Ishikawa (cell line): ENCODE measurements around the gene GRIK4.

Experiments
- CEBPB ChIP-seq: IDR thresholded peaks from 2 replicates; pipeline ENCODE4 v1.6.1; 2012
- CREB1 ChIP-seq: IDR thresholded peaks from 2 replicates; pipeline ENCODE4 v1.6.1; 2012; ENCODE audit warnings: low read depth
- EGR1 ChIP-seq: IDR thresholded peaks from 2 replicates; pipeline ENCODE4 v1.6.1; 2012
- EP300 ChIP-seq: IDR thresholded peaks from 2 replicates; pipeline ENCODE4 v1.6.1; 2012; ENCODE audit warnings: borderline replicate concordance
- FOXM1 ChIP-seq: IDR thresholded peaks from 2 replicates; pipeline ENCODE4 v1.6.1; 2012; ENCODE audit warnings: low read depth, borderline replicate concordance
- NFIC ChIP-seq: IDR thresholded peaks from 2 replicates; pipeline ENCODE4 v1.6.1; 2012
- RAD21 ChIP-seq: IDR thresholded peaks from 2 replicates; pipeline ENCODE4 v1.6.1; 2012; ENCODE audit warnings: low read depth
- TAF1 ChIP-seq: IDR thresholded peaks from 2 replicates; pipeline ENCODE4 v1.6.1; 2012; ENCODE audit warnings: low read depth, mild to moderate bottlenecking
- TCF12 ChIP-seq: IDR thresholded peaks from 2 replicates; pipeline ENCODE4 v1.6.1; 2012; ENCODE audit warnings: low read depth
- TEAD4 ChIP-seq: IDR thresholded peaks from 2 replicates; pipeline ENCODE4 v1.6.1; 2012
- YY1 ChIP-seq: IDR thresholded peaks from 2 replicates; pipeline ENCODE4 v1.6.1; 2012; ENCODE audit warnings: low read depth
- ZBTB7A ChIP-seq: IDR thresholded peaks from 2 replicates; pipeline ENCODE4 v1.6.1; 2012; ENCODE audit warnings: low read depth
- TF ChIP-seq, protein P1 (sequence below): IDR thresholded peaks from 2 replicates; pipeline ENCODE4 v1.6.1; 2012
- TF ChIP-seq, protein P2 (sequence below): IDR thresholded peaks from 2 replicates; pipeline ENCODE4 v1.6.1; 2012
- TF ChIP-seq, protein P3 (sequence below): IDR thresholded peaks from 2 replicates; pipeline ENCODE4 v1.6.1; 2012; ENCODE audit warnings: low read depth, mild to moderate bottlenecking

Gene GRIK4

DNA sequence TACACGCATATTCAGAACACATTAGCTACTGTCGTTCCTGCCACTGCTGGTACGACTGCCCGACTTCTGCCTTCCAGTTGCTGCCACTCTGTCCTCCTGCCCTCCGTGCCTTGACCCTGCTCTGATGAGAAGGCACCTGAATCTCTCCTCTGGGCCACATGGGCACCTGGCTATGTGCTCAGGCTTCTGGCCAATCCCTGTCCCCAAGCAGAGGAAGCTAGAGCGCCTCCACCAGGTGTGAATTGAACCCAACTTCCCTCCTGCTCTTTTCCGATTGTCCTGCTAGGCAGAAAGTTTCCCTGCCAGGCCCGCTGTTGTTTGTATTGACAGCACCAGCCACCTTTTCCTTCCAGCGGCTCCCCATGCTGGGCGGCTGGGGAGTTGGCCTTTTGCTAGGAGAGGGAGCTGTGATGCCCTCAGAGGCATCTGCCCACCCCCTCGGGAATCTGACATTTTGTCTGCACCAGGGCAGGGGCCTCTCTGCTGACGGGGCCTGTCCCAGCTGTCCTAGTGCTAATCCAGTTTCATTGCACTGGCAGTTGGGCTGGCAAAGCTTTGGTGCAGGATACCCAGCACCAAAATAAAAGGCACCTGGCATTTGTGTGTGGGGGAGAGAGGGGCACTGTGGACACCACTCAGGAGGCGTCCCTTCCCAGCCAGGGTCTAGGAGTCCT lies 118.0 kb downstream of the GRIK4 start:
- TF ChIP-seq, protein P1, sequence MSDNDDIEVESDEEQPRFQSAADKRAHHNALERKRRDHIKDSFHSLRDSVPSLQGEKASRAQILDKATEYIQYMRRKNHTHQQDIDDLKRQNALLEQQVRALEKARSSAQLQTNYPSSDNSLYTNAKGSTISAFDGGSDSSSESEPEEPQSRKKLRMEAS: no peak
- TF ChIP-seq TAF1: no peak
- TF ChIP-seq, protein P2, sequence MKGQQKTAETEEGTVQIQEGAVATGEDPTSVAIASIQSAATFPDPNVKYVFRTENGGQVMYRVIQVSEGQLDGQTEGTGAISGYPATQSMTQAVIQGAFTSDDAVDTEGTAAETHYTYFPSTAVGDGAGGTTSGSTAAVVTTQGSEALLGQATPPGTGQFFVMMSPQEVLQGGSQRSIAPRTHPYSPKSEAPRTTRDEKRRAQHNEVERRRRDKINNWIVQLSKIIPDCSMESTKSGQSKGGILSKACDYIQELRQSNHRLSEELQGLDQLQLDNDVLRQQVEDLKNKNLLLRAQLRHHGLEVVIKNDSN: no peak
- no peak for TF ChIP-seq RAD21
- TF ChIP-seq, protein P3, sequence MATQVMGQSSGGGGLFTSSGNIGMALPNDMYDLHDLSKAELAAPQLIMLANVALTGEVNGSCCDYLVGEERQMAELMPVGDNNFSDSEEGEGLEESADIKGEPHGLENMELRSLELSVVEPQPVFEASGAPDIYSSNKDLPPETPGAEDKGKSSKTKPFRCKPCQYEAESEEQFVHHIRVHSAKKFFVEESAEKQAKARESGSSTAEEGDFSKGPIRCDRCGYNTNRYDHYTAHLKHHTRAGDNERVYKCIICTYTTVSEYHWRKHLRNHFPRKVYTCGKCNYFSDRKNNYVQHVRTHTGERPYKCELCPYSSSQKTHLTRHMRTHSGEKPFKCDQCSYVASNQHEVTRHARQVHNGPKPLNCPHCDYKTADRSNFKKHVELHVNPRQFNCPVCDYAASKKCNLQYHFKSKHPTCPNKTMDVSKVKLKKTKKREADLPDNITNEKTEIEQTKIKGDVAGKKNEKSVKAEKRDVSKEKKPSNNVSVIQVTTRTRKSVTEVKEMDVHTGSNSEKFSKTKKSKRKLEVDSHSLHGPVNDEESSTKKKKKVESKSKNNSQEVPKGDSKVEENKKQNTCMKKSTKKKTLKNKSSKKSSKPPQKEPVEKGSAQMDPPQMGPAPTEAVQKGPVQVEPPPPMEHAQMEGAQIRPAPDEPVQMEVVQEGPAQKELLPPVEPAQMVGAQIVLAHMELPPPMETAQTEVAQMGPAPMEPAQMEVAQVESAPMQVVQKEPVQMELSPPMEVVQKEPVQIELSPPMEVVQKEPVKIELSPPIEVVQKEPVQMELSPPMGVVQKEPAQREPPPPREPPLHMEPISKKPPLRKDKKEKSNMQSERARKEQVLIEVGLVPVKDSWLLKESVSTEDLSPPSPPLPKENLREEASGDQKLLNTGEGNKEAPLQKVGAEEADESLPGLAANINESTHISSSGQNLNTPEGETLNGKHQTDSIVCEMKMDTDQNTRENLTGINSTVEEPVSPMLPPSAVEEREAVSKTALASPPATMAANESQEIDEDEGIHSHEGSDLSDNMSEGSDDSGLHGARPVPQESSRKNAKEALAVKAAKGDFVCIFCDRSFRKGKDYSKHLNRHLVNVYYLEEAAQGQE: no peak
- no peak for TF ChIP-seq NFIC

DNA sequence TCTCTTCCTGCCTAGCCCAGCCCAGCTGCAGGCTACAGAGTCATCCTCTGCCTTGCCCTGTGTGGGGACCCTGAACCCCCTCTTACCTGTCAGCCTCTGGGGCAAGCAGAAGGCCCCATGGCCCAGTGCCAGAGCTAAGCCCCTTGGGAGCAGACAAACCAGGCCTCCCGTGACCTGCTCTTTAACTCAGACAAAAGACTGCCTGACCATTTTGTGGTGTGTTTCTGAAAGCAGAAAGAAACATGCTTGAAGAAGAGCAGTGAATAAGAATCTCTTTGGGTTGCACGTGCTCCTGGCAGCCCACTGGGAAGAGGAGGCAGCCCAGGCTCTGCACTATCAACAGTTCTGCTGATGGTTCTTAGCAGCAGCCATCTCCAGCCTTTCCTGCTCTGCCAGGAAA lies 118.6 kb downstream of the GRIK4 start:
- TF ChIP-seq TCF12 (no peak), YY1 (no peak), CEBPB (no peak), TAF1 (no peak), TEAD4 (no peak), CREB1 (no peak)
- TF ChIP-seq, protein P3: no peak
- TF ChIP-seq, protein P2: no peak

DNA sequence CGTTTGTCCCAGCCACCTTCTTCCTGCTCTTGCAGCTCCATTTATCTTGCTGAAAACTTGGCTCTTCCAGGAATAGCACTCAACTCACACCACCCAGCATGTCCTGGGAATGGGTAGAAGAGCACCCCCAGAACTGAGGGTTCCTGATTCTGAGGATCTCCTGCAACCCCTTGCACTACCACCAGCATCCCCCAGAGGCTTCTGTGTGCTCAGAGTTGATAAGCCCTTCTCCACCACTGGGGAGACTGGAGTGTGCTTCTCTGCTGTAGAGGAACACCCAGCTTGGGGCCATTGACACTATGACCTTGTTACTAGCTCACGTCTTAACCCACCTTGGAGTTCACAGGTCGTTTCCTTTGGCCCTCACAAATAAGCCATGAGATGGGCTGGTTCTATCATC lies 121.0 kb downstream of the GRIK4 start:
- TF ChIP-seq NFIC (no peak), ZBTB7A (no peak), EGR1 (no peak), RAD21 (no peak), CEBPB (no peak), YY1 (no peak), TCF12 (no peak), TEAD4 (no peak), FOXM1 (no peak), TAF1 (no peak), CREB1 (no peak), EP300 (no peak)
- TF ChIP-seq, protein P1: no peak
- TF ChIP-seq, protein P3: no peak

DNA sequence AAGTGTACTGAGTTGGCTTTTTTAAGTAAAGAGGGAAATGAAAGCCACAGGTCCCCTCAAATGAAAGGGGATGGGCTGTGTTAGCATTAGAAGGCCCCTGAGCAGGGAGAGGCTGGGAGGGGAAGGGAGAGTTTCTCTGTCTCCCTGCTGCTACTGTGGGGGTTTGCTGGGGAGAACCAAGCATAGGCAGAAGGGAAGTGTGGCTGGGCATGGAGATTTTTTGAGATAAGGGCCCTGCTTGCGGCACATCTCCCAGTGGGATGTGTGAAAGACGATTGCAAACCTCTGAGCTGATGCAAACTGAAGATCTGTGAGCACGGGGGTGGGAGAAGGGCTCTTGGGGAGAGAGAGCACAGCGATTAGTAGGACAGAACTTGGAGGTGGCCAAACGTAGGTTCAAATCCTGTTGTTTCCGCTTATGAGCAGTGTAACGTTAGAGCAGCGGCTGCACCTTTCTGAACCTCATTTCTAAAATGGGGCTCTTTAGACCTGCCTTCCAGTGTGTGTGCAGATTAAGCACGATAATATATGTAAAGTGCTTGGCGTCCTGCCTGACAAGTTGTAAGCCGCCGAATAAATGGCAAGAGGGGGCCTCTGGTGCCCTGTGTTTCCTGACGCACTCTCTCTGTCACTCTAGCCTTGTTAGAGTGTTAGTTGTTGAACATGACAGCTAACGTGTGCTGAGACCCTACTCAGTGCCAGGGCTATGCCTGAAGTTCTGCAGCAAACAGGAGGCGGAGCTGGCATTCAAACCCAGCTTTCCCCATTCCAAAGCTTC lies 122.3 kb downstream of the GRIK4 start:
- no peak for TF ChIP-seq FOXM1
- TF ChIP-seq ZBTB7A: no peak
- TF ChIP-seq, protein P3: no peak
- no peak for TF ChIP-seq NFIC
- TF ChIP-seq TEAD4: no peak
- TF ChIP-seq CREB1: no peak
- TF ChIP-seq, protein P1: no peak
- TF ChIP-seq EP300: no peak
- TF ChIP-seq, protein P2: no peak
- no peak for TF ChIP-seq YY1
- TF ChIP-seq TCF12: no peak
